ENCODE results near the gene BORA.

BORA gene

DNA sequence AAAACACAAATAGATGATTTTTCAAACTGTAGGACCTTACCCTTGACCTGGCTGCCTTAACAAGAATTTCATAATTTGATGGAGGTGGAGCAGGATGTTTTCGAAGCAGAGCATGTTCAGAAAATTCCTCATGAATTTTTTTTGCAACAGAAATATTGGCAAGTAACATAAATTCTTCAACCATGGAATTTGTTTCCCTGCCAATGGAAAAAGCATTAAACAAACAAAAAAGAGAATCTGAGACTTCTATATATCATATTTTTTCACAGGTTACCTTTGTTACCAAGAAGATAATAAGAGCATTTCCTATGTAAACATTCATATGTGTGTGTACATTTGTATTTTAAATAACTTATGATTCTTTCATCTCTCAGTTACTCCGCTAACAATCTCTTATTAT lies 35.7 kb downstream of the BORA start:
- no peak for TF ChIP-seq POLR2AphosphoS5 (IDR thresholded peaks at IDR 0.05; ENCODE audit: low read depth)
- TF ChIP-seq GABPA (IDR thresholded peaks at IDR 0.05; ENCODE audit: low read depth), result no peak
- TF ChIP-seq, protein P1, sequence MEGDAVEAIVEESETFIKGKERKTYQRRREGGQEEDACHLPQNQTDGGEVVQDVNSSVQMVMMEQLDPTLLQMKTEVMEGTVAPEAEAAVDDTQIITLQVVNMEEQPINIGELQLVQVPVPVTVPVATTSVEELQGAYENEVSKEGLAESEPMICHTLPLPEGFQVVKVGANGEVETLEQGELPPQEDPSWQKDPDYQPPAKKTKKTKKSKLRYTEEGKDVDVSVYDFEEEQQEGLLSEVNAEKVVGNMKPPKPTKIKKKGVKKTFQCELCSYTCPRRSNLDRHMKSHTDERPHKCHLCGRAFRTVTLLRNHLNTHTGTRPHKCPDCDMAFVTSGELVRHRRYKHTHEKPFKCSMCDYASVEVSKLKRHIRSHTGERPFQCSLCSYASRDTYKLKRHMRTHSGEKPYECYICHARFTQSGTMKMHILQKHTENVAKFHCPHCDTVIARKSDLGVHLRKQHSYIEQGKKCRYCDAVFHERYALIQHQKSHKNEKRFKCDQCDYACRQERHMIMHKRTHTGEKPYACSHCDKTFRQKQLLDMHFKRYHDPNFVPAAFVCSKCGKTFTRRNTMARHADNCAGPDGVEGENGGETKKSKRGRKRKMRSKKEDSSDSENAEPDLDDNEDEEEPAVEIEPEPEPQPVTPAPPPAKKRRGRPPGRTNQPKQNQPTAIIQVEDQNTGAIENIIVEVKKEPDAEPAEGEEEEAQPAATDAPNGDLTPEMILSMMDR (IDR thresholded peaks at IDR 0.05; ENCODE audit: insufficient read depth, low read length), result no peak
- no peak for TF ChIP-seq SPI1 (IDR thresholded peaks at IDR 0.05; ENCODE audit: borderline replicate concordance, low read depth)
- no peak for TF ChIP-seq REST (IDR thresholded peaks at IDR 0.05; ENCODE audit: insufficient replicate concordance, low read depth)

DNA sequence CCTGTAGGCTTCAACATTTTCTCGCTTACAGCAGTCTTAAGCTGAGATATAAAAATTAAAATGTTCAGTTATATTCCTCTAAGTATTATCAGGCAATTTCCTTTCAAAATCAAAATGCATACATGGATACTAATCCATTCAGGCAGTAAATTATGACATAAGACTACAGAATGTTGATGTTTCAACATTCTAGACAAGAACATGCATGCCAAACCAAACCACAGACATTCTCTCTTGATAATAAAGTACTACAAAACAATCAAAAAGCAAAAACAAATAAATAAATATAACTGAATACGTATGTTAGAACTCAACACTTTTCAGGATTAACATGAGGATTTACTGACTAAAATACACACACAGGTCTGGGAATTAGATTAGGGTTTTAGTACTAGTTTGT lies 46.3 kb downstream of the BORA start:
- DNase-seq (ENCODE audit: low read depth in 1 of 2, low spot score in 1 of 2), result no peak
- Histone ChIP-seq H3K4me3 (replicated peaks; ENCODE audit: insufficient read depth, low read length) (no peak overlapping the region), H3K27ac (replicated peaks) (no peak overlapping the region), H3K27me3 (ENCODE audit: insufficient read depth, poor library complexity, severe bottlenecking) (no peaks in the 10 kb centered on the region)
- TF ChIP-seq SPI1 (IDR thresholded peaks at IDR 0.05; ENCODE audit: borderline replicate concordance, low read depth), result no peak
- TF ChIP-seq REST (IDR thresholded peaks at IDR 0.05; ENCODE audit: insufficient replicate concordance, low read depth), result no peak
- no peak for TF ChIP-seq POLR2AphosphoS5 (IDR thresholded peaks at IDR 0.05; ENCODE audit: low read depth)
- no peak for TF ChIP-seq GABPA (IDR thresholded peaks at IDR 0.05; ENCODE audit: low read depth)
- TF ChIP-seq, protein P1 (IDR thresholded peaks at IDR 0.05; ENCODE audit: insufficient read depth, low read length), result no peak

More for the DNA sequence above, 35.7 kb downstream of the BORA start:
- no peak overlapping the region for H3K4me3 ChIP-seq (replicated peaks; ENCODE audit: insufficient read depth, low read length)
- H3K27me3 ChIP-seq (ENCODE audit: insufficient read depth, poor library complexity, severe bottlenecking), result no peaks in the 10 kb centered on the region
- no peak for DNase-seq (ENCODE audit: low read depth in 1 of 2, low spot score in 1 of 2)
- no peak overlapping the region for H3K27ac ChIP-seq (replicated peaks)

GRCh38 chr13:72781451-72782439 lies 54.0 kb downstream of the BORA start, which contains the start of the genes DIS3 and PIBF1:
TSS of gene DIS3 (minus strand) at chr13:72781900. CDS start at chr13:72781832, 68 bp downstream.
TSS of gene PIBF1 (plus strand) at chr13:72782133. CDS start at chr13:72783470, 1,337 bp downstream.
- DNase-seq (ENCODE audit: low read depth in 1 of 2, low spot score in 1 of 2), result peak; percentile 91 to 100
- TF ChIP-seq POLR2AphosphoS5 (IDR thresholded peaks at IDR 0.05; ENCODE audit: low read depth) (peak; percentile 88), REST (IDR thresholded peaks at IDR 0.05; ENCODE audit: insufficient replicate concordance, low read depth) (peak; percentile 49), GABPA (IDR thresholded peaks at IDR 0.05; ENCODE audit: low read depth) (peak; percentile 97), SPI1 (IDR thresholded peaks at IDR 0.05; ENCODE audit: borderline replicate concordance, low read depth) (peak; percentile 36; the same call in 1 of the 2 replicates)
- TF ChIP-seq, protein P1 (IDR thresholded peaks at IDR 0.05; ENCODE audit: insufficient read depth, low read length), result no peak
- H3K4me3 ChIP-seq (replicated peaks; ENCODE audit: insufficient read depth, low read length), result peak within 1 kb of the TSS; percentile 97
- H3K27ac ChIP-seq (replicated peaks), result peak within 1 kb of the TSS; percentile 81
- H3K27me3 ChIP-seq (ENCODE audit: insufficient read depth, poor library complexity, severe bottlenecking), result no peaks in the 10 kb centered on the region
